ENCODE measurements around the gene EGFLAM. TPM values are rescaled to one million over a fixed set of nuclear protein-coding genes. Genes with fewer than 3 reads are reported as not detected.

Gene EGFLAM
- total RNA-seq, 4 donors from 2014 or later, result 6.6 to 13.6 (median 9.8) TPM

- no peak overlapping the region for H3K27ac ChIP-seq (replicated peaks in 1 of 4)
- TF ChIP-seq EP300 (IDR thresholded peaks at IDR 0.05) (no peak), CTCF (IDR thresholded peaks at IDR 0.05) (no peak), POLR2A (IDR thresholded peaks at IDR 0.05; ENCODE audit: low read depth) (no peak), POLR2AphosphoS5 (IDR thresholded peaks at IDR 0.05) (no peak)
- no peaks in the 10 kb centered on the region for H3K36me3 ChIP-seq
- H3K9me3 ChIP-seq, result no peaks in the 10 kb centered on the region
- H3K4me1 ChIP-seq, result no peaks in the 10 kb centered on the region
- intact Hi-C loops (cut with DNase I), result no loop called here
- no peaks in the 10 kb centered on the region for H3K27me3 ChIP-seq
- DNase-seq (ENCODE audit: extremely low spot score), result no peak
- WGBS, result 88% methylated on average over 5 of the region's 5 CpGs
- no peak overlapping the region for H3K4me3 ChIP-seq
Measured at GRCh38 chr5:38423276-38424147, 165.2 kb downstream of the EGFLAM start.

GRCh38 chr5:38424148-38425060, 166.0 kb downstream of the EGFLAM start:
- Histone ChIP-seq H3K4me3 (no peak overlapping the region), H3K27me3 (no peaks in the 10 kb centered on the region), H3K9me3 (no peaks in the 10 kb centered on the region), H3K27ac (replicated peaks in 1 of 4) (no peak overlapping the region), H3K4me1 (no peaks in the 10 kb centered on the region), H3K36me3 (no peaks in the 10 kb centered on the region)
- intact Hi-C loops (cut with DNase I), result no loop called here
- no peak for DNase-seq (ENCODE audit: extremely low spot score)
- 90% methylated on average over 4 of the region's 4 CpGs for WGBS
- no peak for TF ChIP-seq POLR2A (IDR thresholded peaks at IDR 0.05; ENCODE audit: low read depth)
- TF ChIP-seq EP300 (IDR thresholded peaks at IDR 0.05), result no peak

GRCh38 chr5:38426490-38426889, 168.1 kb downstream of the EGFLAM start:
- intact Hi-C loops (cut with DNase I), result no loop called here
- TF ChIP-seq POLR2AphosphoS5 (IDR thresholded peaks at IDR 0.05) (no peak), EP300 (IDR thresholded peaks at IDR 0.05) (no peak), POLR2A (IDR thresholded peaks at IDR 0.05; ENCODE audit: low read depth) (no peak), CTCF (IDR thresholded peaks at IDR 0.05) (no peak)
- DNase-seq (ENCODE audit: extremely low spot score), result no peak
- Histone ChIP-seq H3K4me1 (no peaks in the 10 kb centered on the region), H3K27ac (replicated peaks in 1 of 4) (no peak overlapping the region), H3K36me3 (no peaks in the 10 kb centered on the region), H3K9me3 (no peaks in the 10 kb centered on the region), H3K27me3 (no peaks in the 10 kb centered on the region), H3K4me3 (no peak overlapping the region)
- 83% methylated on average over 1 of the region's 1 CpG for WGBS

GRCh38 chr5:38426986-38427950, 168.9 kb downstream of the EGFLAM start:
- Histone ChIP-seq H3K36me3 (no peaks in the 10 kb centered on the region), H3K9me3 (no peaks in the 10 kb centered on the region), H3K4me1 (no peaks in the 10 kb centered on the region), H3K27me3 (no peaks in the 10 kb centered on the region), H3K4me3 (no peak overlapping the region), H3K27ac (replicated peaks in 1 of 4) (no peak overlapping the region)
- TF ChIP-seq POLR2A (IDR thresholded peaks at IDR 0.05; ENCODE audit: low read depth) (no peak), EP300 (IDR thresholded peaks at IDR 0.05) (no peak), CTCF (IDR thresholded peaks at IDR 0.05) (no peak), POLR2AphosphoS5 (IDR thresholded peaks at IDR 0.05) (no peak)
- no peak for DNase-seq (ENCODE audit: extremely low spot score)
- 88% methylated on average over 9 of the region's 9 CpGs for WGBS
- intact Hi-C loops (cut with DNase I), result no loop called here

Data from esophagus muscularis mucosa (tissue), 4 donors.